CD4-positive, alpha-beta T cell treated with Interleukin-2 at 100 ng/mL for 4 hours (primary cell): ENCODE results near the gene DPEP3.
"Not testable (repeated sequence)": the region's sequence is repeated elsewhere in the genome, so short reads cannot be mapped to it uniquely, and the experiment has no call there.

ENCODE experiments used
- DNase-seq: peaks from one replicate; pipeline ENCODE4 v3.0.0-alpha.2; 2020; ENCODE audit warnings: low spot score

DPEP3 gene

GRCh38 chr16:67979955-67980678, at the start of gene DPEP3:
Gene DPEP3 (minus strand): TSS chr16:67980499. CDS start chr16:67980380, 119 bp downstream.
- DNase-seq: no peak

GRCh38 chr16:68028996-68029395, 48.7 kb upstream of the DPEP3 start:
- DNase-seq: no peak

- peak; percentile 95 for DNase-seq
Measured at GRCh38 chr16:68022728-68023537, 42.6 kb upstream of the DPEP3 start, which contains the start of the genes DDX28 and DUS2. Gene DDX28 (minus strand): TSS chr16:68023232. CDS start chr16:68023202, 30 bp downstream. Gene DUS2 (plus strand): TSS chr16:68023284. CDS start chr16:68038024, 14,740 bp downstream.

GRCh38 chr16:68022278-68022727, 42.0 kb upstream of the DPEP3 start:
- no peak for DNase-seq

- no peak for DNase-seq
Measured at GRCh38 chr16:68021490-68021889, 41.2 kb upstream of the DPEP3 start.

- no peak for DNase-seq
Measured at GRCh38 chr16:68019167-68019680, 38.9 kb upstream of the DPEP3 start.

GRCh38 chr16:68015681-68016080, 35.4 kb upstream of the DPEP3 start, which contains the start of gene DPEP2NB:
Gene DPEP2NB (minus strand): TSS chr16:68015911. CDS start chr16:68015770, 141 bp downstream.
- DNase-seq: no peak

- no peak for DNase-seq
Measured at GRCh38 chr16:68013440-68013839, 33.1 kb upstream of the DPEP3 start.

- not testable (repeated sequence) for DNase-seq
Measured at GRCh38 chr16:68009872-68010271, 29.6 kb upstream of the DPEP3 start.

GRCh38 chr16:68009157-68009735, 28.9 kb upstream of the DPEP3 start:
- no peak for DNase-seq

- peak; percentile 75 for DNase-seq
Measured at GRCh38 chr16:68005786-68006286, 25.5 kb upstream of the DPEP3 start.

- no peak for DNase-seq
Measured at GRCh38 chr16:68005211-68005610, 24.9 kb upstream of the DPEP3 start.

- no peak for DNase-seq
Measured at GRCh38 chr16:68003031-68003430, 22.7 kb upstream of the DPEP3 start.

- DNase-seq: no peak
Measured at GRCh38 chr16:68000450-68000849, 20.2 kb upstream of the DPEP3 start.

GRCh38 chr16:67999985-68000384, 19.7 kb upstream of the DPEP3 start:
- DNase-seq: no peak

- DNase-seq: peak; percentile 65
Measured at GRCh38 chr16:67998779-67999688, 18.7 kb upstream of the DPEP3 start, which contains the start of gene DPEP2. Gene DPEP2 (minus strand): TSS chr16:67999484. CDS start chr16:67993212, 6,272 bp downstream.

- DNase-seq: not testable (repeated sequence)
Measured at GRCh38 chr16:67998231-67998778, 18.0 kb upstream of the DPEP3 start.

GRCh38 chr16:67996666-67997065, 16.4 kb upstream of the DPEP3 start:
- no peak for DNase-seq

- peak; percentile 52 for DNase-seq
Measured at GRCh38 chr16:67995423-67995822, 15.1 kb upstream of the DPEP3 start.

GRCh38 chr16:67994040-67994408, 13.7 kb upstream of the DPEP3 start:
- not testable (repeated sequence) for DNase-seq
